GM13976 (cell line): ENCODE results near the gene DDX46.
"Not testable (repeated sequence)": the region's sequence is repeated elsewhere in the genome, so short reads cannot be mapped to it uniquely, and the experiment has no call there.

Experiments used
- DNase-seq: peaks from one replicate; pipeline ENCODE4 v3.0.0; 2012; ENCODE audit warnings: low spot score
- CTCF ChIP-seq: IDR thresholded peaks from 2 replicates; pipeline ENCODE4 v1.5.1; 2012; ENCODE audit warnings: borderline replicate concordance, mild to moderate bottlenecking; ENCODE audit not compliant: insufficient read depth; ENCODE audit errors: extremely low read depth, missing control alignments, control extremely low read depth
- in situ Hi-C: fragments of 300-500 bp; cut with MboI; formaldehyde crosslinking; loops from one replicate; pipeline ENCODE4 v1.12.0; 2022; ENCODE audit warnings: low sequenced_read_pairs, mixed read lengths, inconsistent platforms; ENCODE audit not compliant: unreplicated experiment

DDX46 gene

GRCh38 chr5:134851307-134851923 lies 92.8 kb downstream of the DDX46 start:
- DNase-seq, result no peak
- in situ Hi-C loops, result no loop called here
- TF ChIP-seq CTCF, result peak; percentile 44

- in situ Hi-C loops, DNase-seq: not testable (repeated sequence)
Observed at GRCh38 chr5:134856465-134856864, 97.9 kb downstream of the DDX46 start.

GRCh38 chr5:134857401-134857800 lies 98.8 kb downstream of the DDX46 start:
- no peak for TF ChIP-seq CTCF
- in situ Hi-C loops, result no loop called here
- no peak for DNase-seq

- in situ Hi-C loops, result no loop called here
- TF ChIP-seq CTCF, result no peak
- no peak for DNase-seq
Observed at GRCh38 chr5:134864707-134865106, 106.1 kb downstream of the DDX46 start.

GRCh38 chr5:134873494-134873893 lies 114.9 kb downstream of the DDX46 start:
- DNase-seq, result peak; percentile 36

GRCh38 chr5:134873987-134874830 lies 115.6 kb downstream of the DDX46 start, which contains the start of gene TXNDC15:
TXNDC15 (plus strand) TSS chr5:134874371; CDS start chr5:134874428, 57 bp downstream.
- peak; percentile 91 for DNase-seq
- TF ChIP-seq CTCF, result no peak
- in situ Hi-C loops, result no loop called here

More at GRCh38 chr5:134873494-134873893, 114.9 kb downstream of the DDX46 start:
- in situ Hi-C loops, result no loop called here
- TF ChIP-seq CTCF, result no peak
